ENCODE data around the gene SLC6A7.
A peak's percentile ranks its signal among the peaks of the same experiment; 100 is the strongest.

The SLC6A7 gene

GRCh38 chr5:150189728-150190502 is at the start of gene SLC6A7:
TSS of gene SLC6A7 (plus strand) at chr5:150190062. CDS start at chr5:150190328, 266 bp downstream.
- DNase-seq = no peak

GRCh38 chr5:150140830-150141229 is 49.0 kb upstream of the SLC6A7 start:
- DNase-seq = no peak

- DNase-seq = no peak
Observed at GRCh38 chr5:150141544-150142184, 48.2 kb upstream of the SLC6A7 start.

- no peak for DNase-seq
Observed at GRCh38 chr5:150142185-150142958, 47.5 kb upstream of the SLC6A7 start.

- peak in 1 of 2 donors; percentile 41 for DNase-seq
Observed at GRCh38 chr5:150142959-150143349, 46.9 kb upstream of the SLC6A7 start.

- DNase-seq = no peak
Observed at GRCh38 chr5:150143350-150144245, 46.3 kb upstream of the SLC6A7 start.

- DNase-seq = no peak
Observed at GRCh38 chr5:150144246-150144801, 45.5 kb upstream of the SLC6A7 start.

- DNase-seq = no peak
Observed at GRCh38 chr5:150144879-150145278, 45.0 kb upstream of the SLC6A7 start.

GRCh38 chr5:150146235-150146634 is 43.6 kb upstream of the SLC6A7 start:
- DNase-seq = no peak

GRCh38 chr5:150146862-150147601 is 42.8 kb upstream of the SLC6A7 start:
- no peak for DNase-seq

- no peak for DNase-seq
Observed at GRCh38 chr5:150147670-150148069, 42.2 kb upstream of the SLC6A7 start.

- no peak for DNase-seq
Observed at GRCh38 chr5:150148117-150148927, 41.5 kb upstream of the SLC6A7 start.

GRCh38 chr5:150149618-150150017 is 40.2 kb upstream of the SLC6A7 start:
- no peak for DNase-seq

GRCh38 chr5:150152636-150153462 is 37.0 kb upstream of the SLC6A7 start:
- no peak for DNase-seq

GRCh38 chr5:150153483-150153882 is 36.4 kb upstream of the SLC6A7 start:
- no peak for DNase-seq

GRCh38 chr5:150153957-150154617 is 35.8 kb upstream of the SLC6A7 start:
- no peak for DNase-seq

GRCh38 chr5:150154618-150155128 is 35.2 kb upstream of the SLC6A7 start:
- no peak for DNase-seq

- peak in 1 of 2 donors; percentile 32 for DNase-seq
Observed at GRCh38 chr5:150155258-150156026, 34.4 kb upstream of the SLC6A7 start, which contains the start of gene PDGFRB. TSS of gene PDGFRB (minus strand) at chr5:150155845. CDS start at chr5:150137047, 18,798 bp downstream.
